Astrocyte of the spinal cord (primary cell): ENCODE measurements around the gene GTPBP8.

Experiments used
- DNase-seq: peaks from one replicate; pipeline ENCODE4 v3.0.0; 2011; ENCODE audit warnings: low read depth, low spot score
- H3K4me3 ChIP-seq: 2 replicates; pipeline ENCODE4 v1.5.1; 2011; ENCODE audit warnings: low read depth, mild to moderate bottlenecking, low read length, moderate library complexity
- CTCF ChIP-seq: IDR thresholded peaks from 2 replicates; pipeline ENCODE4 v1.5.1; 2012; ENCODE audit warnings: low read depth, mild to moderate bottlenecking, low read length, inconsistent platforms
- in situ Hi-C: cut with HindIII; loops from 2 replicates; pipeline ENCODE4 v1.10.0; 2017; ENCODE audit warnings: low sequenced_read_pairs

Gene GTPBP8

GRCh38 chr3:113006359-113007056, 15.7 kb downstream of the GTPBP8 start:
- in situ Hi-C loops = no loop called here

GRCh38 chr3:113008117-113008516, 17.3 kb downstream of the GTPBP8 start:
- no peak overlapping the region for H3K4me3 ChIP-seq
- TF ChIP-seq CTCF = no peak
- in situ Hi-C loops = no loop called here
- DNase-seq = no peak

More at GRCh38 chr3:113006359-113007056, 15.7 kb downstream of the GTPBP8 start:
- H3K4me3 ChIP-seq = no peak overlapping the region
- no peak for DNase-seq
- no peak for TF ChIP-seq CTCF

DNA sequence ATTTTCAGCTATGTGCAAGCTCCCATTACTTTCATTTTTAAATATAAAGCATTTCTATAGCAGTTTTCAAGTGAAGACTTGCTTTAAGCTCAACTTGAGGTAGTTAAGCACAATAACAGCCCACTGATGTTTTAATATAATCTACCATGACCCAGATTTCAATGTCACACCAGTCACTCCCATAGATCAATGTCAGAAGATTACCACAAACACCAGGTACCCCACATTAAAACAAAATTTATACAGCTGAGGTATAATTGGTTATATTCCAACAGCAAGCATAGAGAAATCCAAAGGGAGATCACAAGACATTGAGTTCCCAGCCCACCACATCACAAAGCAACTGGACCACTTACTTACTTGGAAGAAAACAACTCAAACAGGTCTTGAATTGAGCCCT, 22.8 kb downstream of the GTPBP8 start:
- in situ Hi-C loops = no loop called here
- no peak overlapping the region for H3K4me3 ChIP-seq
- TF ChIP-seq CTCF = no peak
- DNase-seq = no peak

- peak overlapping the region; percentile 70 for H3K4me3 ChIP-seq
- TF ChIP-seq CTCF = no peak
- in situ Hi-C loops = no loop called here
- peak; percentile 15 for DNase-seq
Measured at GRCh38 chr3:113018536-113019181, 27.9 kb downstream of the GTPBP8 start.

DNA sequence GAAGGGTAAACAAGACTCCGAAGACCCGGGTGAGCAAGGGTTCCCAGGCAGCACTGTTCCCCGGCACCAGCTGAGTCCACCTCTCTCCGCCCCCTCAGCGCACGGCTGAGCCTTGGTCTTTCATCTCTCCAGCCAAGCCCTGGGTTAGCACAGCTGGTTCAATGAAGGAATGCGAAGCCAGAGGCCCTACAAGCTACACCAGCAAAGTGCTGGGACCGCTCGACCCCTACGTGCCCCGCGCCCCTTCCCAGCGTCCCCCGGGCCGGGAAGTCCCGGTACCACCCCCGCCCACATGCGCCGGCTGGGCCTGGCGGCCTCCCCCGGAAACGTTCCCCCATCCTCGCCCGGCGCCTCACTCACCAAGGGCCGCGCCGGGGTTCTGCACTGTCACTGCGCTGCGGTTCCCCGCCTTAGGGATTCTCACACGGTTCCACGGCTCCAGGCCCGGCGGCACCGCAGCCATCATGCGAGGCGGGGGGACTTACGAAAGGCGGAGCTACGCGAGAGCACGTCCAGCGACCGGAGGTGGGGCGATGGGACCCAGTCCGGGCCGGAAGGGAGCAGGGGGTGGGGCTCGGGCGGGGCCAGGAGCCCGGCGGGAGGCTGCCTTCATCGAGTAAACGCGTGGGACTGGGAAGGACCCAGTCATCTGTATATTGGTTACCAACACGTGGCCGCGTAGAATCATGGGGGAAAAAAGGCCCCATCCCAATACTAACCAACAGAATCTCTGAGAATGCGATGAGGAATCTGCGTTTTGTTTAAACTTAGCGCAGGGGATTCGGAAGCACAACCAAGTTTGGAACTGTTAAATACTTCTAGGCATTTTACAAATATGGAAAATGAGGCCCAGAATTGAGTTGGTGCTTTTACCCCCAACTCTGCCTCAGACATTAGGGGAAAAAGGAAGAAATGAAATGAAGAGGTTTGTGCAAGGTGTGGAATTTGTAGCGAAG, 28.7 kb downstream of the GTPBP8 start:
- peak; percentile 95 for DNase-seq
- in situ Hi-C loops = no loop called here

More for the DNA sequence above, 28.7 kb downstream of the GTPBP8 start:
- no peak for TF ChIP-seq CTCF
- peak overlapping the region; percentile 70 for H3K4me3 ChIP-seq
